Left forelimb (tissue), 1 donor: Measurements from ENCODE around the gene KCNAB1.
A peak's percentile ranks its signal among the peaks of the same experiment; 100 is the strongest.

Source experiments
- DNase-seq: peaks from one replicate; pipeline ENCODE4 v3.0.0-alpha.2; 2018; ENCODE audit warnings: low spot score

KCNAB1 gene

DNA sequence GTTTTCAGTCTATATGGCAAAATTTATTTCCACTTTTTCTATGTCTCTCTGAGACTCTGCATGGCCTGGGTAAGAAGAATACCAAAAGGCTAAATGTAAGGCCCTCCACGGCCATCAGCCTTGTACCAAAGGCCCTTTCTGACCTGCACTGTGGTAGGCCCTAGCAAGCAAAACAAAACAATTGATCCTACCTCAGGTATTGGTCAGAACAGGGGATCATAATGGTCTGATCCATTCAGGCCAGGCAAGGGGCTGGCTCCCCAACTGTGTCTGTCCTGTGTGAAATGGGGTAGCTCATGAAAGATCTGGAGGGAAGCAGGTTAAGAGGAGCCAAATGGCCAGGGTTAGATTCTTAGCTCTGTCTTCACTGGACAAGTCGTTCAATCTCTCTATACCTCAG, 253.3 kb downstream of the KCNAB1 start:
- no peak for DNase-seq

DNA sequence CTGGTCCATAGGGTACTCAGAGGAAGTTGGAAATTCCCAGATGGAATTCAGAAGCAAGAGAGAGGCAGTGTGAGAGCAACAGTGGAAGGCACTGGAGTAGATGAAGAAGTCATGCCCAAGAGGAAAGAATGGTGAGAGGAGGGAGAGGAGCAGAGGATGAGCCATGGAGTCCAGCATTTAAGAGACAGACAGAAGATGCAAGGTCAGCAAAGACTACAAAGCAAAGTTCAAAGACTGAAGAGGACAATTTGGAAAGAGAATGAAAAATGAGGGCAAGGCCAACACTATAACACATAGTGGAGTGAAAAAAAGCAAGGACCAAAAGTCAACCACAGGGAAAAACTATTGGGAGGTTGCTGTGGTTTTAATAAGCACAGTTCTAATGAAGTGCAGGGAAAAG, 255.8 kb downstream of the KCNAB1 start:
- DNase-seq: no peak

GRCh38 chr3:156377266-156377665, 256.9 kb downstream of the KCNAB1 start:
- no peak for DNase-seq

DNA sequence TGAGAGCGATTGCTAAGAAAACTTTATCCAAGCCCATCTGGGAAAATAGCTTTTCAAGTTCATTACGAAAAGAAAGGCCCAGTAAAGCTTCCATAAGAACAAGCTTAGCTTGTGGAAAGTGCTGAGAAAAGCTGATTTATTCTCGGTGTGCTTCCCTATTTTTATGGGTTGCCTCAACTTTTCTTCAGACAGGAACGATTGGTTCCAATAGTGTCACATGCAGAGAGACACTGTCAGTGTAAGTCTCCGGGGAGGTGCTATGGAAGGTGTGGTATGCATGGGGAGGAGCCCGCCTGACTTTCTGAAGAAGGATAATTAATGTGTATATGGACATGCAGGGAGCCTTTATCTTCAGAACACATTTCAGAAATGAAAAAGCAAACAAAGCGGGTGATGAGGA, 257.3 kb downstream of the KCNAB1 start:
- DNase-seq: no peak

GRCh38 chr3:156378871-156379270, 258.5 kb downstream of the KCNAB1 start:
- DNase-seq: no peak

GRCh38 chr3:156379327-156379726, 258.9 kb downstream of the KCNAB1 start:
- DNase-seq: no peak

DNA sequence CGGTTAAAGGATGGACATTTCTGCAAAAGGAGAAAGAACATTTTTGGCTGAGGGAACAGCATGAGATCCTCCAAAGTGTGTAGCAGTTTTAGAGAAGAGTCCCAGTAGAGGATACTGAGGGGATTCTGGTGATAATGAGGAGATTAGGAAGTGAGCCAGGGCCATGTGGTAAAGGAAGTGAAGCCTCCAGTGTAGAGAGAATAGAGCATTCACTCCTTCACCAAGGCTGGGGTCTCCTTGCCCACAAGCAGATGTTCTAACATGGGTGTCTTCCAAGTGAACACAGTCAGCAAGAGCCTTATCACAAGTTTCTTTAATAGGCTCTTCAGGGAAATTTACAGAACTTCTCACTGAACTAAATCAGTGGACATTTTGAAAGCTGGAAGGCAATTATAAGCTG, 260.9 kb downstream of the KCNAB1 start:
- DNase-seq: no peak

DNA sequence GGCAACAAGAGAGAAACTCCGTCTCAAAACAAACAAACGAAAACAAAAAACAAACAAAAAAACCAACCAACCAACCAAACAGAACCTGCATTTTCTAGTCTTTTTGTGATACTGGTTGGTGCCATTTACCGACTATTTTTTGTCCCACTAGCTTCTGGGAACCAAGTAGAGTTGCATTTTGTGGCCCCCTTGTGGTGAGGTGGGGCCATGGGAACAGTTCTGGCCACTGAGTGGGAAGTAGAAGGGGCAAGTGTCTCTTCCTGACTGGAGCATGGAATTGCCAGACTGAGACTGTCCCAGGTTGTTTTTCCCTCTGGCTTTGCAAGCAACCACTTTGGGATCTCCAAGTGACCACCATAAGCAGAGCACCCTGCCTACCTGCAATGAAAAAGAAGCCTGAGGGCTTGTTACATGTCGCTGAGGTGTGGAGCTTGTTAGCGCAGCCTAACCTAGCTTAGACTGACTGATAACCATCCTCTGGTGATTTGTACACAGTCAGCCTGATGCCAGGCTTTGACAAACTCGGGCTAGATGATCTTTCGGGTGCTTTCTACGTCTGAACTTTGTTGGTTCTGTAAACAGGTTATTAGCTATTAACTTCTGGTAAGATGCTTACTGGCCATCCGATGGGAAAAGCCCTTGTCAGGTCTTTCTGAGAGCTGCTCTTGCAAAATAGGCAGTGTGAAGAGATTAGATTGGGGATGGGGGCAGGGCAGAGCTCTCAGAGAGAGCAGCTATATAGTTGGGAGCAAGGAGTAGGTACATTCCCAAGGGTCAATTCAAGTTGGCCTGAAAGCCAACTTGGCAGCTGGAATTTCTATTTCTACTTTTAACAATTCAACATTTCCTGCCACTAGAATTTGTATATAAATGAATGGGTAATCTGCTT, 262.3 kb downstream of the KCNAB1 start:
- DNase-seq: no peak

DNA sequence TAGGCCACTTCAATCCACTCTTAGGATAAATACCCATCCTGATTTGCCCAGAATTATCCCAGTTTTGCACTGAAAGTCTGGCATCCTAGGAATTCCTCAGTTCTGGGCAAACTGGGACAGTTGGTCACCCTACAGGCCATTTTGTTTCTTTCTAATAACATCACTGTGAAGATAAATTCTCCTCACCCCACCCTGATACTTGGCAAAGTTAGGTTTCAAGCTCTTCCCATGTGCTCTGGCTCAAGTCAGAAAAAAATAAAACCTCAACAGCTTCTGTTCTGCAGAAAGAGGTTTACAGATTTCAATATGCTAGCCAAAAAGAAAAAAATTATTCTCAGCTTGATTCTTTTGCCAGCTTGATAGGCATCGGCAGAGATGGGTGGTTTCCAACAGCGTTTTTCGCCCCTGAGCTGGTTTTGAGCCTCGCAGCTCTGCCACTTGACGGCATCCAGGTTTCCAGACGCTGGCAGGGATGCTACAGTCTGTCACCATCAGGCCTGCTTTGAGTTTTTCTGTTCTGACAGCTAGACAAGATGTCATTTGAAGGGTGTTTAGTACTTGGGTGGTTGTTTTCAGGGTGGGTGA, 263.2 kb downstream of the KCNAB1 start:
- DNase-seq: no peak

- DNase-seq: peak; percentile 72
These were observed 268.4 kb downstream of the KCNAB1 start for GRCh38 chr3:156388497-156389448.

DNA sequence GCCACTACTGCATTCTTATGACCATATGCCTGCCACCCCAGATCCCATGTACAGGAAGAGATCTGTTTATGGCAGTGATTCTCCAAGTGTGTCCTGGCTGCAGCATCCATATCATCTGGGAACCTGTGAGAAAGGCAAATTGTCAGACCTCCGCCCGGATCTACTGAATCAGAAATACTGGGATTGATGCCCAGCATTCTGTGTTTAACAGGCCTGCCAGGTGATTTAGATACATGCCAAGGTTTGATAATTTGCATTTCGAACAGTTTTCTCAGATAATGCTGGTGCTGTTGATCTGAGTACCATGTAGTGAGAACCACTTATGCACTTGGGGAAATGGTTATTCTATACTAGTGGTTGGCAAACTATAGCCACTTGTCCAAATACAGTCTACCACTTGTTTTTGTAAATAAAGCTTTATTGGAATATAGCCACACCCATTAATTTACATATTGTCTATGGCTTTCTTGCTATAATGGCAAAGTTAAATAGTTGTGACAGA, 269.1 kb downstream of the KCNAB1 start:
- DNase-seq: no peak

- no peak for DNase-seq
These were observed 270.5 kb downstream of the KCNAB1 start for GRCh38 chr3:156390846-156391245.

DNA sequence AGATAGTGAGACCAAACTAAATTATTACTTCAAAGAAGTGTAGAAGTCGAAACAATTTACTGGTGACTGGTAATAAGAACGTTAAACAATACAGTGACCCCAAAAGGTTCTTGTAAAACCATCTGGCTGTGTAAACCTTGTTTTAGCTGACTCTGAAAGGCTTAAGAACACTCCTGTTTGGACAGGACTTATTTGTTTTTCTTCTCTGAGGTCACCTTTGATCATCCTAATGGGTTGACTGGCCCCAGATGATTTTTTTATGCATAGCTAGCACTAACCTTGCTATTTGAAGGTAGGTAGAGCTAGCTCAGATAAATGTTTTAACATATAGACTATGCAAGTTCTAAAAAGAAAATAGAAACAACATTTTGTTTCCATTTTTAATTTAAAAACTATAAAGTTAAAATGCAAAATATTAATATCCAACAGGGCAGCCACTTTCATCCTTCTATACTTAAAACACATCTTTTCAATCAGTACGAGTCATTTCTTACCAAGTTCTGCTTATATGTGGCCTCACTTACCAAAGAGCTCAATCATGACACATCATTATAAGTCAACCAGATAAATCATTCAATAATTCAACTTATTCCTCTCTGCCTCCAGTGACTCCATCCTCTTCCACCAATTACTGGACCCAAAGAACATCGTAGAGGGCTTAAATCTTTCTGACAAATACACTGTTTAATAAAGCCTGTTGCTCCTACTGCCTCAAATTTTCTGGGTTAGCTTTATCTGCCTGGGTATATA, 275.8 kb downstream of the KCNAB1 start:
- no peak for DNase-seq

DNA sequence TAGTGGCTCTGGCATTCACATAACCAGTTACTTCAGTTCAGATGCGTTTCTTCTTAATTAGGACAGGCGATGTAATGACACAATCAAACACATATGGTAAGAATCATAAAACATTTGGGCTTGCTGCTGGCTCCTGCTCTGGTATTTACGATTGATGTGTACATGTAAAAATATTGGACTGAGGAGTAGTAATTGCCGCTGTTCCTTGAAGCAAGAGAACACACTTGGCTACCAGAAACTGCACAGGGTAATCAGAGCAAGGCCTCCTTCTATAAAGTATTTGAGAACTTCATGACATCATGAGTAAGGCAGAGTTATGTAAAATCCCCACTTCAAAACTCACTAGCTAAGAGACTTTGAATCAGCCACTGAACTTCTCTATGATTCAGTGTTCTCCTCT, 276.5 kb downstream of the KCNAB1 start:
- no peak for DNase-seq

- DNase-seq: no peak
These were observed 277.2 kb downstream of the KCNAB1 start for GRCh38 chr3:156397534-156397933.

- no peak for DNase-seq
These were observed 279.7 kb downstream of the KCNAB1 start for GRCh38 chr3:156400062-156400461.

DNA sequence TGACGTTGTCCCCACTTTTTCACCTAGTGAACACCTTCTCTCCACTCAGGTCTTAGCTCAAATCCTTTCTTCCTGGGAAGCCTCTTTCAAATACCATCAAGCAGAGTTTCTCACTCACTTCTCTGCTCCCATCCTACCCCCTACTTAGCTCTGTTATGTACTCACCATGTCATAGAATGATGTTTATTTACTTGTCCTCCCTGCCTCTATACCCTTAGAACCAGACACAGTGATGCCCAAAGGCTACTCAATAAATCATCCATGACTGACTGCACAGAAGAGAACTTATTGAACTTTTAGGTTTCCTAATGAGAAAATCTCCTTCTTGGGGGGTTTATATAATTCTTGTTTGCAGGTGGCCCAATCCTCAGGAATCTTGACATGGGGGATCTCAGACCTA, 280.4 kb downstream of the KCNAB1 start:
- no peak for DNase-seq

GRCh38 chr3:156404217-156404616, 283.8 kb downstream of the KCNAB1 start:
- no peak for DNase-seq

GRCh38 chr3:156406393-156406792, 286.0 kb downstream of the KCNAB1 start:
- DNase-seq: no peak

- DNase-seq: no peak
These were observed 287.3 kb downstream of the KCNAB1 start for GRCh38 chr3:156407617-156408225.

- no peak for DNase-seq
These were observed 289.3 kb downstream of the KCNAB1 start for GRCh38 chr3:156409694-156410093.
